ENCODE data around the gene ECHDC1. TPM values are rescaled to one million over a fixed set of nuclear protein-coding genes. Genes with fewer than 3 reads are reported as not detected.
"Not testable (repeated sequence)": the region's sequence is repeated elsewhere in the genome, so short reads cannot be mapped to it uniquely, and the experiment has no call there.

Gene ECHDC1
- total RNA-seq, 8 experiments from 2014 or later = 48.7 to 85.8 (median 64.8) TPM

GRCh38 chr6:127332383-127332961 lies 10.9 kb downstream of the ECHDC1 start:
- ATAC-seq (replicated peaks in 6 of 8) = peak in 3 of 8 experiments; percentile 36 to 63 (median 54)

DNA sequence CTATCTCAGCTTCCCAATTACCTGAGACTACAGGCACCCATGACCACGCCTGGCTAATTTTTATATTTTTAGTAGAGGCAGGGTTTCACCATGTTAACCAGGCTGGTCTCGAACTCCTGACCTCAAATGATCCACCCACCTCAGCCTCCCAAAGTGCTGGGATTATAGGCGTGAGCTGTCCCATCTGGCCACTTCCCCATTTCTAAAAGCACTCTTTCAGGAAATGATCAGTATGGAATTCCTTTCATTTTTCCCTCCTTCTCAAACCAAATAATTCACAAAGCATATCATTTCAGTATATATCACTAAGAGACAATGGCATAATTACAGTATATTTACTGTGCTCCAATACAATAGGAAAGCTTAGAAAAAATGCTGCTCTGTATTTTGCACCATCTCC lies 12.2 kb downstream of the ECHDC1 start:
- 83 to 100% (median 91%) methylated on average over 1 to 3 of the region's 3 CpGs; no CpG with 5 or more reads in 4 of the 10 experiments for WGBS, 10 experiments

More at GRCh38 chr6:127332383-127332961, 10.9 kb downstream of the ECHDC1 start:
- in situ Hi-C loops (cut with MboI; ENCODE audit: low pct_unique_long_range_greater_than_20kb in 2 of 9, low sequenced_read_pairs in 9 of 9, unreplicated experiment in 9 of 9) = no loop called here
- 50 to 100% (median 93%) methylated on average over 1 to 4 of the region's 4 CpGs; no CpG with 5 or more reads in 1 of the 10 experiments for WGBS, 10 experiments
- Histone ChIP-seq H3K4me1 (replicated peaks in 1 of 2) (peaks cover 0 to 4% of the 10 kb centered on the region in 2 donors), H3K4me3 (no peak overlapping the region), H3K27ac (no peak overlapping the region)

GRCh38 chr6:127328043-127328609 lies 15.3 kb downstream of the ECHDC1 start:
- peak in 3 of 8 experiments; percentile 30 to 65 (median 37) for ATAC-seq (replicated peaks in 6 of 8)
- in situ Hi-C loops (cut with MboI; ENCODE audit: low pct_unique_long_range_greater_than_20kb in 2 of 9, low sequenced_read_pairs in 9 of 9, unreplicated experiment in 9 of 9) = no loop called here
- Histone ChIP-seq H3K4me3 (no peak overlapping the region), H3K27ac (no peak overlapping the region), H3K4me1 (replicated peaks in 1 of 2) (no peaks in the 10 kb centered on the region)

More for the DNA sequence above, 12.2 kb downstream of the ECHDC1 start:
- H3K4me3 ChIP-seq; H3K4me1 ChIP-seq (replicated peaks in 1 of 2); H3K27ac ChIP-seq; in situ Hi-C loops (cut with MboI; ENCODE audit: low pct_unique_long_range_greater_than_20kb in 2 of 9, low sequenced_read_pairs in 9 of 9, unreplicated experiment in 9 of 9): not testable (repeated sequence)
- ATAC-seq (replicated peaks in 6 of 8) = peak in 1 of 8 experiments; percentile 24

DNA sequence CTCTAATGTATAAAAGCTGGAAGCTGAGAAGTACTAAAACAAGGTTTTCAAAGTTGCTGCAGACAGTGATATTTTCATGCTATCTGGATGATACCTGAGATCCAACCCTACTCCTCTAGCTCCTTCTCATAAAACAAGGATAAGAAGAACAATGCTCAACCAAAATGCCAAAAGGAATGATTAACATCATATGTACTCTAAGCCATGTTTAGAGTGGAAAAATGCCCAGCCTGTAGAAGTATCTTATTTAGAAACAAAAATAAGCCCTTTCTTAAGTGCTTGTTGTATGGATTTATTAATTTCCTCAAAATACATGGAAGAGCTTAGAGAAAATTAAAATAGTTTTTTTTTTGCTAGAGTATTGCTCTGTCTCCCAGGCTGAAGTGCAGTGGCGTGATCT lies 23.7 kb downstream of the ECHDC1 start:
- in situ Hi-C loops (cut with MboI; ENCODE audit: low pct_unique_long_range_greater_than_20kb in 2 of 9, low sequenced_read_pairs in 9 of 9, unreplicated experiment in 9 of 9) = loop anchor here in 3 of 9 experiments (25.0 kb wide), 1 partner anchor 218 kb away; no protein-coding TSS in a partner anchor
- no peak for ATAC-seq (replicated peaks in 6 of 8)
- H3K27ac ChIP-seq = no peak overlapping the region
- 100% methylated on average over 1 of the region's 1 CpG; no CpG with 5 or more reads in 7 of the 10 experiments for WGBS, 10 experiments
- H3K4me1 ChIP-seq (replicated peaks in 1 of 2) = no peaks in the 10 kb centered on the region
- no peak overlapping the region for H3K4me3 ChIP-seq

- no peak overlapping the region for H3K27ac ChIP-seq
- ATAC-seq (replicated peaks in 6 of 8) = no peak
- in situ Hi-C loops (cut with MboI; ENCODE audit: low pct_unique_long_range_greater_than_20kb in 2 of 9, low sequenced_read_pairs in 9 of 9, unreplicated experiment in 9 of 9) = loop anchor here in 3 of 9 experiments (25.0 kb wide), 1 partner anchor 220 kb away; no protein-coding TSS in a partner anchor
- no peaks in the 10 kb centered on the region for H3K4me1 ChIP-seq (replicated peaks in 1 of 2)
- H3K4me3 ChIP-seq = no peak overlapping the region
- 68 to 95% (median 87%) methylated on average over 2 to 6 of the region's 6 CpGs; no CpG with 5 or more reads in 1 of the 10 experiments for WGBS, 10 experiments
Observed at GRCh38 chr6:127317388-127318128, 25.9 kb downstream of the ECHDC1 start.

GRCh38 chr6:127305741-127306140 lies 37.7 kb downstream of the ECHDC1 start:
- no peak overlapping the region for H3K4me3 ChIP-seq
- in situ Hi-C loops (cut with MboI; ENCODE audit: low pct_unique_long_range_greater_than_20kb in 2 of 9, low sequenced_read_pairs in 9 of 9, unreplicated experiment in 9 of 9) = loop anchor here in 3 of 9 experiments (25.0 kb wide), 1 partner anchor 232 kb away; no protein-coding TSS in a partner anchor
- WGBS, 10 experiments = 78 to 100% (median 96%) methylated on average over 1 of the region's 1 CpG; no CpG with 5 or more reads in 2 of the 10 experiments
- no peak overlapping the region for H3K27ac ChIP-seq
- no peak for ATAC-seq (replicated peaks in 6 of 8)
- H3K4me1 ChIP-seq (replicated peaks in 1 of 2) = no peaks in the 10 kb centered on the region

DNA sequence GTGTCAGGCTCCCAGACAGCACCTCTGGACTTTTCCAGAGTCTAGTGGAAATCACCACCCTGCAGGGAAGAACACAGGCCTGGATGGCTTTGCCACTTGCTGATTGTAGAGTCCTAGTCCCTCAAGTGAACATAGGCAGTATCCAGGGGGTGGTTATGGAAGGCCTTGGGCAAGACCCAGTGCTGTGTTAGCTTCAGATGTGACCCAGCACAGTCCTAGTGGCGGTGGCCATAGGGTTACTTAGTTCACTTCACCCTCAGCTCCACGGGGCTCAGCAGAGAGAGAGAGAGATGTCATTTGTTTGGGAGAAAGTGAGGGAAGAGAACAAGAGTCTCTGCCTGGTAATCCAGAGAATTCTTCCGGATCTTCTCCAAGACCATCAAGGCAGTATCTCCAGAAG lies 39.5 kb downstream of the ECHDC1 start:
- H3K27ac ChIP-seq = no peak overlapping the region
- no peak overlapping the region for H3K4me3 ChIP-seq
- 70 to 100% (median 99%) methylated on average over 1 to 3 of the region's 3 CpGs; no CpG with 5 or more reads in 4 of the 10 experiments for WGBS, 10 experiments
- no peaks in the 10 kb centered on the region for H3K4me1 ChIP-seq (replicated peaks in 1 of 2)
- in situ Hi-C loops (cut with MboI; ENCODE audit: low pct_unique_long_range_greater_than_20kb in 2 of 9, low sequenced_read_pairs in 9 of 9, unreplicated experiment in 9 of 9) = loop anchor here in 3 of 9 experiments (25.0 kb wide), 1 partner anchor 233 kb away; no protein-coding TSS in a partner anchor
- no peak for ATAC-seq (replicated peaks in 6 of 8)

- Histone ChIP-seq H3K4me3 (no peak overlapping the region), H3K27ac (no peak overlapping the region), H3K4me1 (replicated peaks in 1 of 2) (no peaks in the 10 kb centered on the region)
- peak in 1 of 8 experiments; percentile 20 for ATAC-seq (replicated peaks in 6 of 8)
- WGBS, 10 experiments = 28 to 100% (median 81%) methylated on average over 2 to 6 of the region's 6 CpGs
- in situ Hi-C loops (cut with MboI; ENCODE audit: low pct_unique_long_range_greater_than_20kb in 2 of 9, low sequenced_read_pairs in 9 of 9, unreplicated experiment in 9 of 9) = loop anchor here in 3 of 9 experiments (25.0 kb wide), 1 partner anchor 234 kb away; no protein-coding TSS in a partner anchor
Observed at GRCh38 chr6:127302728-127303660, 40.4 kb downstream of the ECHDC1 start.

GRCh38 chr6:127301199-127301700 lies 42.2 kb downstream of the ECHDC1 start:
- in situ Hi-C loops (cut with MboI; ENCODE audit: low pct_unique_long_range_greater_than_20kb in 2 of 9, low sequenced_read_pairs in 9 of 9, unreplicated experiment in 9 of 9) = loop anchor here in 3 of 9 experiments (25.0 kb wide), 1 partner anchor 236 kb away; no protein-coding TSS in a partner anchor
- no peak for ATAC-seq (replicated peaks in 6 of 8)
- no peak overlapping the region for H3K4me3 ChIP-seq
- 68 to 100% (median 97%) methylated on average over 2 to 6 of the region's 6 CpGs for WGBS, 10 experiments
- H3K4me1 ChIP-seq (replicated peaks in 1 of 2) = no peaks in the 10 kb centered on the region
- no peak overlapping the region for H3K27ac ChIP-seq

GRCh38 chr6:127300411-127300810 lies 43.0 kb downstream of the ECHDC1 start:
- H3K4me1 ChIP-seq (replicated peaks in 1 of 2) = no peaks in the 10 kb centered on the region
- no peak overlapping the region for H3K4me3 ChIP-seq
- in situ Hi-C loops (cut with MboI; ENCODE audit: low pct_unique_long_range_greater_than_20kb in 2 of 9, low sequenced_read_pairs in 9 of 9, unreplicated experiment in 9 of 9) = loop anchor here in 3 of 9 experiments (25.0 kb wide), 1 partner anchor 237 kb away; no protein-coding TSS in a partner anchor
- H3K27ac ChIP-seq = no peak overlapping the region
- peak in 3 of 8 experiments; percentile 57 to 89 (median 80) for ATAC-seq (replicated peaks in 6 of 8)

GRCh38 chr6:127299522-127300240 lies 43.7 kb downstream of the ECHDC1 start:
- Histone ChIP-seq H3K4me1 (replicated peaks in 1 of 2) (peaks cover 0 to 2% of the 10 kb centered on the region in 2 donors), H3K27ac (no peak overlapping the region), H3K4me3 (no peak overlapping the region)
- peak in 1 of 8 experiments; percentile 50 for ATAC-seq (replicated peaks in 6 of 8)
- in situ Hi-C loops (cut with MboI; ENCODE audit: low pct_unique_long_range_greater_than_20kb in 2 of 9, low sequenced_read_pairs in 9 of 9, unreplicated experiment in 9 of 9) = loop anchor here in 3 of 9 experiments (25.0 kb wide), 1 partner anchor 238 kb away; no protein-coding TSS in a partner anchor
- 76 to 100% (median 91%) methylated on average over 1 to 4 of the region's 4 CpGs for WGBS, 10 experiments

All from motor neuron (in vitro differentiated cells).